Measurements from ENCODE around the gene NPTN. TPM values are rescaled to one million over a fixed set of nuclear protein-coding genes. Genes with fewer than 3 reads are reported as not detected.

NPTN gene
- total RNA-seq, 1 donor from 2014 or later = 256 TPM

DNA sequence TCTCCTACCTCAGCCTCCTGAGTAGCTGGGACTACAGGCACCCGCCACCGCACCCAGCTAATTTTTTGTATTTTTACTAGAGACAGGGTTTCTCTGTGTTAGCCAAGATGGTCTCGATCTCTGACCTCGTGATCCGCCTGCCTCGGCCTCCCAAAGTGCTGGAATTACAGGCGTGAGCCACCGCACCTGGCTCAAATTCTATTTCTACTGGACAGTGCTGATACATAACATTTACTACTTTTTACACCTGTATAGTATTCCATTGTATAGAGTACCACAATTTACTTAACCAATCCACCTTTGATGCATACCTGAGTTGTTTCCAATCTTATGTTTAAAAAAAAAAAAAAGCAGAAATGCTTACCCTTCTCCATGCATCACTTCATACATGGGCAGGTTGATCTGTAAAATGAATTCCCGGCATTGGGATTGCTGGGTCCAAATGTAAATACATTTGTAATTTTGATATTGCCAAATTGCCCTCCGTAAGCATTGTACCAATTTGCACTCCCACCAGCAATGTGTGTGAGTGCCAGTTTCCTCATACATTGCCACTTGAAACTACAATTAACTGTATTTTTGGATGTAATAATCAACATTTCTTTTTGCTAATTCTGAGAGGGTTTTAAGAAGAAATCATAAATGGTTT is 94.5 kb downstream of the NPTN start:
- Mint-ChIP-seq H3K27ac (ENCODE audit: unreplicated experiment) (no peak overlapping the region), H3K36me3 (ENCODE audit: low read depth) (peaks cover 2% of the 10 kb centered on the region), H3K27me3 (ENCODE audit: low read depth) (no peaks in the 10 kb centered on the region), H3K4me1 (ENCODE audit: low read depth) (no peaks in the 10 kb centered on the region), H3K4me3 (ENCODE audit: unreplicated experiment) (no peak overlapping the region), H3K9me3 (ENCODE audit: low read depth) (peaks cover 2% of the 10 kb centered on the region)
- no peak for TF ChIP-seq CTCF (IDR thresholded peaks at IDR 0.05)
- no peak for DNase-seq (ENCODE audit: low spot score)

DNA sequence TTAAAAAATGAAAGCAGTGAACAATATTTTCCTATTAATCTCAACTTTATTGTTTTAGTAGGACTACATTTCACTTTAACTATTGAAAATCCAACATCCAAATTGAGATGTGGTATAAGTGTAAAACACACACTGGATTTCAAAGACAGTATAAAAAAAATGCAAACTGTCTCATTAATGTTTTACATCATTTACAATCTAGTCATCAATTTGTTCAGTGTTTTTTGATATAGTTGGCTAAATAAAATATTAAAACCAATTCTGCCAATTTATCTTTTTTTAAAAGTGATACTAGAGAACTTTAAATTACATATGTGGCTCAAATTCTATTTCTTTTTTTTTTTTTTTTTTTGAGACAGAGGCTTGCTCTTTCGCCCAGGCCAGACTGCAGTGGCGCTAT is 95.1 kb downstream of the NPTN start:
- no peaks in the 10 kb centered on the region for H3K4me1 Mint-ChIP-seq (ENCODE audit: low read depth)
- H3K27ac Mint-ChIP-seq (ENCODE audit: unreplicated experiment) = no peak overlapping the region
- peaks cover 2% of the 10 kb centered on the region for H3K9me3 Mint-ChIP-seq (ENCODE audit: low read depth)
- H3K36me3 Mint-ChIP-seq (ENCODE audit: low read depth) = peaks cover 2% of the 10 kb centered on the region
- H3K4me3 Mint-ChIP-seq (ENCODE audit: unreplicated experiment) = no peak overlapping the region
- DNase-seq (ENCODE audit: low spot score) = no peak
- no peak for TF ChIP-seq CTCF (IDR thresholded peaks at IDR 0.05)
- H3K27me3 Mint-ChIP-seq (ENCODE audit: low read depth) = no peaks in the 10 kb centered on the region

DNA sequence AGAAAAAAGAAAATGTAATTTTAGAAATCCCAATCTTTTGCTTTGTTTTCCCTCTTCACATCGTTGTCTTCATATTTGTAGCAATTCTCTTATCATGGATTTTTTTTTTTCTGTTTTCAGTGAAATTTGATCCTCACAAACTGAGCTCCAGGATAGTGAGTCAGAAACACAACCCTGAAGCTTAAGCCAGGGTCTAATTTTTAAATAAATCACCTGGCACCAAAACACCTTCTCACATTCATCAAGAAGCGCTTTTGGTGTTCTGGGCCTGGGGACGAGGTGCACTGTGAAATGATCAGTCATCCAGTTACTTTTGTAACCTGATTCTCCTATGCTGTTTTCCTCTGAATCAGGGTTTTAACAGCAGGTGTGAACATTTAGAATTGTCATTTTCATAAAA is 102.5 kb downstream of the NPTN start:
- peaks cover 4% of the 10 kb centered on the region for H3K4me1 Mint-ChIP-seq (ENCODE audit: low read depth)
- no peak for TF ChIP-seq CTCF (IDR thresholded peaks at IDR 0.05)

GRCh38 chr15:73527598-73527997 is 105.6 kb downstream of the NPTN start:
- DNase-seq (ENCODE audit: low spot score) = no peak
- no peaks in the 10 kb centered on the region for H3K9me3 Mint-ChIP-seq (ENCODE audit: low read depth)
- H3K36me3 Mint-ChIP-seq (ENCODE audit: low read depth) = peaks cover 7% of the 10 kb centered on the region

More for the DNA sequence above, 102.5 kb downstream of the NPTN start:
- Mint-ChIP-seq H3K36me3 (ENCODE audit: low read depth) (peaks cover 7% of the 10 kb centered on the region), H3K9me3 (ENCODE audit: low read depth) (no peaks in the 10 kb centered on the region), H3K27me3 (ENCODE audit: low read depth) (no peaks in the 10 kb centered on the region), H3K4me3 (ENCODE audit: unreplicated experiment) (no peak overlapping the region), H3K27ac (ENCODE audit: unreplicated experiment) (no peak overlapping the region)
- no peak for DNase-seq (ENCODE audit: low spot score)

GRCh38 chr15:73524919-73525318 is 108.3 kb downstream of the NPTN start:
- Mint-ChIP-seq H3K36me3 (ENCODE audit: low read depth) (peaks cover 3% of the 10 kb centered on the region), H3K4me1 (ENCODE audit: low read depth) (peaks cover 4% of the 10 kb centered on the region), H3K27ac (ENCODE audit: unreplicated experiment) (no peak overlapping the region), H3K9me3 (ENCODE audit: low read depth) (no peaks in the 10 kb centered on the region), H3K27me3 (ENCODE audit: low read depth) (no peaks in the 10 kb centered on the region), H3K4me3 (ENCODE audit: unreplicated experiment) (no peak overlapping the region)
- DNase-seq (ENCODE audit: low spot score) = no peak
- TF ChIP-seq CTCF (IDR thresholded peaks at IDR 0.05) = no peak

More at GRCh38 chr15:73527598-73527997, 105.6 kb downstream of the NPTN start:
- Mint-ChIP-seq H3K4me3 (ENCODE audit: unreplicated experiment) (no peak overlapping the region), H3K27ac (ENCODE audit: unreplicated experiment) (no peak overlapping the region), H3K4me1 (ENCODE audit: low read depth) (peaks cover 4% of the 10 kb centered on the region), H3K27me3 (ENCODE audit: low read depth) (no peaks in the 10 kb centered on the region)
- no peak for TF ChIP-seq CTCF (IDR thresholded peaks at IDR 0.05)

Measured in chondrocyte (in vitro differentiated cells).